HG02852 (cell line): ENCODE results near the gene HNRNPH3.
A peak's percentile ranks its signal among the peaks of the same experiment; 100 is the strongest.

ENCODE experiments used
- ATAC-seq: cut with Tn5 transposase; IDR thresholded peaks from one replicate; pipeline ENCODE4 v1.9.1; 2021; ENCODE audit warnings: mild to moderate bottlenecking, moderate library complexity; ENCODE audit not compliant: unreplicated experiment

HNRNPH3 gene

DNA sequence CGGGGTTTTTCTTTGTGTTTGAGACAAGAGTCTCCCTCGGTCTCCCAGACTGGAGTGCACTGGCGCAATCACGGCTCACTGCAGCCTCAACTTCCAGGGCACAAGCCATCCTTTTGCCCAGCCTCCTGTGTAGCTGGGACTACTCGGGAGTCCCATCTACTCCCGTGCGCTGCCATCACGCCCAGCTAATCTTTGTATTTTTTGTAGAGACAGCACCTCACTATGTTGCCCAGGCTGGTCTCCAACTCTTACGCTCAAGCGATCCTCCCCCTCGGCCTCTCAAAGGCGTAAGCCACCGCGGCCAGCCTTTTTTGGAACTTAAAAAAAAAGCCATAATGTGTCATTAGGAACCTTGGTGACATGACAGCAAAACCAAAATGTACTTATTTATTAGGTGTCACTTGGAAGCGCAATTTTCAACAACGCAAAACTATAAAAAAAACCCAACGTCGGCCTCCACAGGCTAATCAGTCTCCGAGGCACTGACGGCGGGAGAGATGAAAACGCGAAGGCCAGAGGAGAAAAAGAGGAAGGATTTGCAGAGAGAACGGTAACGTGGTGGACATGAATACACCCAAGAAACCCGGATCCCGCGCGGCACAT lies 911 bp upstream of the HNRNPH3 start:
- no peak for ATAC-seq

DNA sequence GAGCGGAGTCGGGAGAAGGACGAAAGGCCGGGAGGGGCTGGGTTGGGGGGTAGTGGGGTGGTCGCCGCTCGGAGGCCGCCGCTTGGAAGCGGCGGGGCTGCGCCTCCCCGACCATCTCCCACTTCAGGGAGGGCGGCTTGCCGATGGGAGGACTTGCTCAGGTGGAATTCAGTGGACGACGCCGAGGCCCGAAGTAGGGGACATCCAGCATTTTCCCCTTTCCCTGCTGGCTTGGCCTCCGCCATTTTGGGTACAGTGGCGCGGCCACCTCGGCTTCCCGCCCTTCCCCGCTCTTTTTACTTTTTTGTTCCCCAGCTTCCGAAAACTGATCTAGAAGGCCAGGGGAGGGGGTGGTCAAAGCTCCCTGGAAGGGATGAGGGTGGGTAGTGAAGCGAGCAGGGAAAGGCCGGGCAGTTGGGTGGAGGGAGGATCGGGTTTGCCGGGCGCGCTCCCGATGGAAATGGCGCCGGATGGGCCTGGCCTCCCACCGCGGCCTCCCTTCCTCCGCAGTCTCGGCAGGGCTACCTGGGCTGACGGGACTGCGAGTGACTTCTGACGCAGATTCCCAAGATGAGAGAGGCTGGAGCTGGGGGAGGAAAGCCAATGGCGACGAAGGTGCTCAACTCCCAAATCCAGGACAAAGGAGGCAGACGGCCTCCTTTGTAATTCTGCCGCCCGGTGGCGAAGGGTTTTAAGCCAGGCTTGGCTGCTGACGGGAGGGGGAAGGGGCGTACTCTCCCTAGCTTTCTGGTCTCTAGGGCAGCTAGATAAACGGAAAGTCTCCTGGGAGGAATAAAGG lies 594 bp downstream of the HNRNPH3 start, which contains the start of gene PBLD:
TSS of gene PBLD (minus strand) at position 670 of the 799 bp plus-strand sequence. CDS start 26,084 bp downstream, outside the sequence.
- ATAC-seq, result peak; percentile 28

DNA sequence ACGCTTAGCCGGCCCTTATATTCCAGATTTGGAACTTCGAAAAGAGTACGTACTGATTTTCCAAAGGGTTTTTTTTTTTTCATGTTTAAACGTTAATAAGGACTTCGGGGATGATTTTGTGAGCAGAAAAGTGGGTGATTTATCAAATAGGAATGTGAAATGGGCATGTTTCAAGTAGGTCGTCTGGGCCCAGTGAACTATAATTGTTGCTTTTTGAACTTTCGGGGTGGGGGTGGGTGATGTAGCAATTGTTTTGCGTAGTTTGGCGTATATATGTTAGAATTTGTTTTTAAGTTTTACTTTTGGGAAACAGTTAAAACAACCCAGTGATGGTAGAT lies 1.2 kb downstream of the HNRNPH3 start:
- ATAC-seq, result no peak

DNA sequence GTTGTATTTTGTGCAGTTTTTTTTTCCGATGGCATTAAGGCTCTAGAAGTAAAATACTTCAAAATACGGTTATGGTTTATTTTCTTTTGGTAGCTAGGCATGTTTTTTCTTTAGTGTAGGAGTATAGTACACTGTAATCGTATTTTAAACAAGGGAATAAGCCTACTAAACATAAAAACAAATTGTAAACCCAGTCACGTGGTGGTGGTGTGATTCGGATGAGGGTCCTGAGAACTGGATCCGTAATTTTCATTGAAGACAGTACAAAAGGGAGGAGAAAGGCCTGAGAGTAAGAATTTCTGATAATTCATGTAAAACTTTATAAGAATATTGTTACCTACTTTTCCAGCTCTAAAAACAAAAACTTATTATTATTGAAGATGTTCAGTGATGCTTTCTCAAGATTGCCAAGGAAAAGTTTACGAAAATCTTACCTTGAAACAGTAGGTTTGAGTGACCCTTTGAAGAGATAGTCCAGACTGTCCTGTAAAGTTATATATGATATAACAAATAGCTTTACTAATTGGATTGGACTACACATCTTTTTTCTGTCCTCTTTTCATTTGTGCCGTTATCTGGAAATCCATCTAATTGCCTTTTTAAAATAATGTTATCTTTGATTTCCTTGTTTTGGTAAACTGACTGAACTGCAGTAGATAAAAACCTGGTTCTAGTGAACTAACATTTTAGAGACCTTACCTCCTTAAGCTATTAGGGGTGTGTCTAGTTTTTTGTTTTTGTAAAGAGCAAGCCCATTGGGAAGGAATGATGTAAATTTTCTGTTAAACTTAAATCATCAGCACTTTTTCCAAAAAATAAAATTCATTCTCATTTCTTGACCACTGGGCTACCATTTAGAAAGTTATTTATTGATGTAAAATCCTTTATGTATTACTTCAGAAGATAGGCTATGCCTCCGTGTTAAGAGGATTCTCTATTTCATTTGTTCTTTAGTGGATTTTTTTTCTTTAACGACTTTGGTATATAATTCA lies 1.9 kb downstream of the HNRNPH3 start:
- ATAC-seq, result no peak

DNA sequence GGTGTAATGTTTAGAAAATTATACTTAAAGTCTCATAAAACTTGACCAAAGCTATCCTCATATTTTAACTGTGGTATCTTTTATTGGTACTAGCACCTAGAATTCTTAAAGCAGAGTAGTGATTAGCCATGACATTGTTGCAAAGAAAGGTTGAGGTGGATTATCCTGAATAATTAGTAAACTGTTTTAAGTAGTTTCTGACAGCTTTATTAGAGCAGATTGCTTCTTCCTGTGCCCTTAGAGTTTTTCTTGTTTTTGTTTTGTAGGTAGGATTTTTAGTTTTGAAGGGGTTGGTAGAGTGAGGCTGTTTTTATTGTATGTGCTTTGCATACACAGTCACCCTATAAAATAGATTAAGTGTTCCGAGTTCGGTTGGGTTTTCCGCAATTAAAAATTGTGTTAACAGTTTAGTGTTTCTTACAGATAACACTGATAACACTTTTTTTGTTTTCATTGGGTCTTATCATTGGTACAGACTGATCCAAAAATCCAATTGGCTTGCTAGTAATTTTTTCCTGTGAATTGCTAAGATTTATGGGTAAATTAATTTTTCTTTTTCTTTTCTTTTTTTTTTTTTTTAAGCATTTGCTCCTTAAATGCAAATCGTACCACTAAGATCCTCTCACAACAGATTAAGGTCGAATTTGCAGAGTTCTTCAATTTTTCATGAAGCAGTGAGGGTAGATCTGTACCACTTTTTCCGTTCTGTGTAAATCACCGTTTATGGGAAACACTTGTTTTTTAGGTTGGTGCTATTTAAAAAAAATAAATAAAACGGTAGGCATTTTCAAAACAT lies 3.0 kb downstream of the HNRNPH3 start:
- no peak for ATAC-seq

DNA sequence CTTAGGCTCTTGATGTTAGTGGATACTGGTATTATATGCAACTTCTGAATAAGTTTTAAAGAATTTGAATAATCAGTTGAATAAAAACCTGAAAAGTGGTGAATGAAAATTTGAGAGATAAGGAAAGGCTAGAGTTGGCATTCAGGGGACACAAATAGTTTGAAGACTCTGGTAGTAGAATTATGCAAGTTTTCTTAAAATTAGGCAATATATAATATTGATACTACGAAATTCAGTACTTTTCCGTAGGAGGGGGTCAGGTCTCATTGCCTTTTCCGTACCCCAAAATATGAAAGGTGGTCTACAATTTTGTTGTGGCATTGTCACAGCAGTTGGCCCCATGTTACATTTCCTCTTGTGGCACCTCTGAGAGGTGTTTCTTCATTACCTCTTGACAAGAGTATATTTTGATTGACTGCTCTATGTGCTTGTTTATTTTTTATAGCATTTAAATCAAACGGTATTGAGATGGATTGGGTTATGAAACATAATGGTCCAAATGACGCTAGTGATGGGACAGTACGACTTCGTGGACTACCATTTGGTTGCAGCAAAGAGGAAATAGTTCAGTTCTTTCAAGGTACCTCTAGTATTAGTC lies 5.0 kb downstream of the HNRNPH3 start:
- ATAC-seq, result no peak

DNA sequence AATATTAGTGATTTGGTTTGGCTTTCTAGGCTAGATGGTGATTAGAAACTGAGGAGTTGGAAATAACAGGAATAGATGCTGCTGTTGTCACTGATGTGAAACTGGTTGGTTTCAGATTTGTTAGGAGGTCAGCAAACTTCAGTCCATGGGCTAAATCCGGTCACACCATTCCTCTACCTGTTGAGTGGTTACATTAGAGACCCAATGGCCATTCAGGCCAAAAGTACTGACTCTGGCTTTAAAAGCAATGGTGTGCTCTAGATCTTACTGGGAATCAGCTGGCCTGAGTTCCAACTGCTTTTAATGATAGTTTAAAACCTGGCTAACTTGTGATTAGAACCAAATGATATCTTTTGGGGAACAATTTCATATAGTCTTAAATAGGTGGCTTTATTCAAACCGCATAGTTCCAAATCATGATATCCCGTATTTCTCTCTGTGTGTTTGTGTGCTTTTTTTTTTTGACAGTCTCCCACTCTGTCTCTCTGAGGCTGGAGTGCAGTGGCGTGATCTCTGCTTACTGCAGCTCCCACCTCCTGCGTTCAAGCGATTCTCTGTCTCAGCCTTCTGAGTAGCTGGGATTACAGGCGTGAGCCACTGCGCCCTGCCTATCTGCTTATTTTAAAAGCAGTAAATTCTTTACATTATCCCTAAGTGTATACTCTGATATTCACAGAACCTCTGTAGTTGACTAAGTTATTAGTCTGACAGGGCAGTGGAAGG lies 8.7 kb downstream of the HNRNPH3 start:
- ATAC-seq, result no peak

DNA sequence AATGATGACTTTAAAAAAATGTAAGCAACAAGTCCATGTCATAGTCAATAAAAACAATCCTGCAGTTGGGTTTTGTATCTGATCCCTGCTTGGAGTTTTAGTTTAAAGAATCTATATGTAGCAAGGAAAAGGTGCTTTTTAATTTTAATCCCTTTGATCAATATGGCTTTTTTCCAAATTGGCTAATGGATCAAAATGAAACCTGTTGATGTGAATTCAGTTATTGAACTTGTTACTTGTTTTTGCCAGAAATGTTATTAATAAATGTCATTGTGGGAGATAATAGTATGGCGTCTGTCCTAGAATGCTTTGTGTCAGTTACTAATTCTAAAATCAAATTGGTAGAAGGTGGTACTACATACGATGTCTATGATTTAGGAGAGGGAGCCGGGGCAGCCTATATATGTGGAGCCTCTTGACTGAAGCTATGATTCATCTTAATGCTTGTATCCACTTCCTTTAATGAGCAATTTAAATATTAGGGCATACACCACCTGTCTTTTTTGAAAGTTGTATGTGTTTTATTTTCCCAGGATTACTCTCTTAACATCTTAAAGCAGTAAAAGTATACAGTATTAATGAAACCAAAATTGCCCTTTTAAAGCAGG lies 11.1 kb downstream of the HNRNPH3 start:
- ATAC-seq, result no peak

DNA sequence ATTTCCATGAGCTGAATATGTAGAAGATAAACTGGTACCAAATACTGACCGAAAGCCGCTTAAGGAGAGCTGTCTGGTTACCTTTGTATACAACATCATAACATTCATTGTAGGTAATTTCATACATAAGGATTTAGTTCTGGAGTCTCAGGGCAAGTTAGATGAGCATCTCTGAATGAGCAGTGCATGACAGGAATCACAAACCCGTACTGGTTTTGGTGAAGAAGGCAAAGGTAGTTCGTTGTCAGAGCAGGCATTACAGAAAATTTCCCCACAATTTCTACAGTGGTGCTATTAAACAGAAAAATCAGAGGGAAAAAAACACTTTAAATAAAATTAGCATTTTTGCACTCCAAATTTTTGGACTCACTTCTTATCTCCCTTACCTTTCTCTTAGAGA lies 13.8 kb downstream of the HNRNPH3 start:
- ATAC-seq, result no peak

DNA sequence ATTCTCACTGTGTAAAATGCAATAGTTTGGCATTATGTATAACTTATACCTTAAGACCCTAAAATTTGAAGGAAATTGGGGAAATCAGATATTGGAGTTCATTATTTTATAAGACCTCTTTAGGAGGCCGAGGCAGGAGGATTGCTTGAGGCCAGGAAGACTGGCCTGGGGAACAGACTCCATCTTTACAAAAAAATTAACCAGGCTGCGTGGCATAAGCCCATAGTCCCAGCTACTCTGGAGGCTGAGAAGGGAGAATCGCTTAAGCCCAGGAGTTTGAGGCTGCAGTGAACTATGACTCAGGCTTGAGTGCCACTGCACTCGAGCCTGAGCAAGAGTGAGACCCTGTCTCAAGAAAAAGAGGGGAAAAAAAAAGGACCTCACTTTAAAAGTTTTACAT lies 14.9 kb downstream of the HNRNPH3 start:
- no peak for ATAC-seq

DNA sequence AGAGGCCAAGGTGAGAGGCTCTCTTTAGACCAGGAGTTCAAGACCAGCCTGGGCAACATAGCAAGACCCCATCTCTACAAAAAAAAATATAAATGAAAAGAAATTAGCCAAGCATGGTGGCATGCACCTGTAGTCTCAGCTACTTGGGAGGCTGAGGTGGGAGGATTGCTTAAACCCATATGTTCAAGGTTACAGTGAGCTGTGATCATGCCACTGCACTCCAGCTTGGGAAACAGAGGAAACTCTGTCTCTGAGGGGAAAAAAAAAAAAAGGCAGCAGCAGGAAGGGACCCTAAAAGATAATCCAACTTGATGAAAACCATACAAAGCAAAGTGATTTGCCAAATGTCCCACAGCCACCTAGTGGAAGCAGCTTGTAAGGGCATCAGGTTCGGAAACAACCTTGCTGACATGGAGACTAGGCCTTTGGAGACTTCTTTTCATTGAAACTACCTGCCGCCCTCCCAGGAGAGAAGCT lies 16.4 kb downstream of the HNRNPH3 start:
- ATAC-seq, result no peak

DNA sequence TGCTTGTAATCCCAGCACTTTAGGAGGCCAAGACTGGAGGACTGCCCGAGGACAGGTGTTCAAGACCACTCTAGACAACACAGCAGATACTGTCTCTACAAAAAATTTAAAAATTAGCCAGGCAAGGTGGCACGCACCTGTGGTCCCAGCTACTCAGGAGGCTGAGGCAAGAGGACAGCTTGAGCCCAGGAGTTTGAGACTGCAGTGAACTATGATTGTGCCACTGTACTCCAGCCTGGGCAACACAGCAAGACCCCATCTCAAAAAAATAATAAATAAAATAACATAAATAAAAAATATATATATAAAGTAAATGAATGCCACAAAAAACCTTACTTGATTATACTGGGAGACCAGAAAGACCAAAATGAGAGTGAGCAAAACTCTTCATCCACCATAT lies 21.7 kb downstream of the HNRNPH3 start:
- ATAC-seq, result no peak

DNA sequence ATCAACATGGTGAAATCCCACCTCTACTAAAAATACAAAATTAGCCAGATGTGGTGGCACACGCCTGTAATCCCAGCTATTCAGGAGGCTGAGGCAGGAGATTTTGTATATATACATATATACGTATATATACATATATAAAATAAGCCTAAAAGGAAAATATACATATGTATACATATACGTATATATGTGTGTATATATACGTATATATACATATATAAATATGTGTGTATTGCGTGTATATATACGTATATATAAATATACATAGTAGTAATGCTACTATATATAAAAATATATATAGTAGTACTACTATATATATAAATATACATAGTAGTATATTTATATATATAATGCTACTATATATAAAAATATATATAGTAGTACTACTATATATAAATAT lies 27.3 kb downstream of the HNRNPH3 start:
- no peak for ATAC-seq

DNA sequence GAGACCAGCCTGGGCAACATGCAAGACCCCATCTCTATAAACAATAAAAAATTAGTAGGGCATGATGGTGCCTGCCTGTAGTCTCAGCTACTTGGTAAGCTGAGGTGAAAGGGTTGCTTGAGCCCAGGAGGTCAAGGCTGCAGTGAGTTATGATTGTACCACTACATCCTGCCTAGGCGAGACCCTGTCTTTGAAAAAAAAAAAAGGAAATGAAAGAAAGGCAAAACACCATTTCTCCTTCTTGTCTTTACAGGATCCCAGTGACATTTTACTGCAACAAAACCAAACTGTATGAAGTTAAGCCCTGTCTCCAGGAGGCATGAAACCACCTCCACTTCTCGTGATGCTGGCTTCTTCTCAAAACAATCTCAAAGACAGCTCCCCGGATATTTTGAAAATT lies 30.7 kb downstream of the HNRNPH3 start:
- ATAC-seq, result no peak

DNA sequence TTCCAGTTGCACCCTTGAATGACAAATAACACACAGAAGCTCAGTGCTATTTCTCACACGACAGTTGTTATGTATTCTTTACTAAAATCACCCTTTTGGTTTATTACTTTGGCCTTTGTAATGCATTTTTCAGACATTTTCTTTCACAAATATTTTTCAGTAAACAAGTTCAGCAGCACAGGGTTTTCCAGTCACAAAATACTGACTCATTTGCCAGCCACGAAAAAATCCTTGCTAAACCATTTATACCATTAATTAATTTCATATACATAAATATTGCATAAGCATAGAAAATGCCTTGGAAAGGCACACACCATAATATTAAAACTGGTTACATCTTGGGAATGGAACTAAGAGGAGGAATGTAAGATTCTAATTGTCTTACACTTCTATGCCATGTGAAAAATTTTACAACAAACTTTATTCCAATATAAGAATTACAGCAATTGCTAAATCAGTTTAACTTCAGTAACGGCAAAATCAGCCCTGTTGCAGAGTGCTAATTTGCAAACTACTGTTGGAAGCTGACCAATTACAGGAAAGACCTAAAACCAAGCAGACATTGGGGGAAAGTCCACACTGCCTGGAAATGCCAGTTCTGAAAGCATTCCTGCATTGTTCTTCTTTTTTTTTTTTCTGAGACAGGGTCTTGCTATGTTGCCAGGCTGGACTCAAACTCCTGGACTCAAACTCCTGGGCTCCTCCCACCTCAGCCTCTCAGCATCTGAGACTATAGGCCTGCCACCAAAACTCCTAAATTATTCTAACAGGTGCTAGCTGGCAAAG lies 32.4 kb downstream of the HNRNPH3 start:
- no peak for ATAC-seq

DNA sequence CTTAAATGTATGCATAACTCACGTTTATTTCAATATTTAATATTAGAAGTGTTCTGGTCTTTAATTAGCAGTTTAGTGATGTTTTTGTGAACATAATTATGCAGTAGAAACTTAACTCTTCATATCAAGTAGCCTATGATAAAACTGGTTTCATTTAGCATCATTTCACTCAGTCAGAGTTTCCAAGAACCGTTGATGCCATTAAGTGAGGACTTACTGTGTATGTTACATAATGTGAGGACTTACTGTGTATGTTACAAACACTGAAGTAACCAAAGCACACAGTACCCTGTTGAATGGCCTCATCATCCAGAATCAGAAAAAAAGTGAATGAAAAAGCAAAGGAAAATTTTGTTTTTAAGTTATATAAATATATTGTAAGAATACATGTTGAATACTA lies 33.7 kb downstream of the HNRNPH3 start:
- no peak for ATAC-seq

DNA sequence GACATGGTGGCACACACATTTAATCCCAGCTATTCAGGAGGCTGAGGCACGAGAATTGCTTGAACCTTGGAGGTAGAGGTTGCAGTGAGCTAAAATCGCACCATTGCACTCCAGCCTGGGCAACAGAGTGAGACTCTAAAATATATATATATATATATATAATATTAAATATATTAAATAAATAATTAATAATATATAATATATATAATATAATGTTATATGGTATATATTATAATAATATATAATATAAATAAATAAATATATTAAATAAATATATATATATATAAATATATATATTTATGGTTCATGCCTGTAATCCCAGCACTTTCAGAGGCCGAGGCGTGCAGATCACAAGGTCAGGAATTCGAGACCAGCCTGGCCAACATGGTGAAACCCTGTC lies 34.7 kb downstream of the HNRNPH3 start:
- ATAC-seq, result no peak

DNA sequence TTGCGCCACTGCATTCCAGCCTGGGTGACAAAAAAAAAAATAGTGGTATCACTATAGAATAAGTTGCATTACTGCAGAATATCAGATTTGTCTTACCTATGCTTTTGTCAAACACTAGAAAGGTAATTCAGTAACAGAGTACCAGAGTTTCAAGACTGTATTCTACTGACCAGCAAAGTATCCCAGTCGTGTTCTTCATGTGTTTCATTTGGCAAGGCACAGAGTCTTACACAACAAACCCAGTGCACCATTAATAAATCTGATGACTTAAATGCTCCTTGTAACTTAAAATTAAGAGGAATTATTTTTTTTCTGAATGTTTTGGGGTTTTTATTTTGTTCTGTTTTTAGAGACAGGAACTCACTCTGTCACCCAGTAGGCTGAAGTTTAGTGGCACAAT lies 35.3 kb downstream of the HNRNPH3 start:
- no peak for ATAC-seq
